ENCODE results near the gene GDF2. TPM values are rescaled to one million over a fixed set of nuclear protein-coding genes. Genes with fewer than 3 reads are reported as not detected.

GDF2 gene
- total RNA-seq, 3 donors from 2014 or later (not counting 1 experiment from before 2014, with no cell fraction given), result not detected

GRCh38 chr10:47336387-47337134 is 14.3 kb downstream of the GDF2 start:
- 86% methylated on average over 14 of the region's 15 CpGs for WGBS (ENCODE audit: insufficient coverage)
- Mint-ChIP-seq H3K4me1 (peaks cover 0 to 4% of the 10 kb centered on the region in 2 donors), H3K9me3 (no peaks in the 10 kb centered on the region), H3K4me3 (no peak overlapping the region), H3K36me3 (no peaks in the 10 kb centered on the region), H3K27ac (no peak overlapping the region), H3K27me3 (ENCODE audit: low read depth in 2 of 2) (peaks cover 9 to 26% of the 10 kb centered on the region in 2 donors)
- ATAC-seq (no peak), DNase-seq (no peak)
- intact Hi-C loops (cut with micrococcal nuclease), result no loop called here
- H3K27ac ChIP-seq (ENCODE audit: low read length), result no peak overlapping the region
- H3K4me3 ChIP-seq (ENCODE audit: low read length), result no peak overlapping the region
- H3K4me1 ChIP-seq (ENCODE audit: control insufficient read depth, insufficient read depth, low read length), result no peaks in the 10 kb centered on the region
- no peaks in the 10 kb centered on the region for H3K36me3 ChIP-seq (ENCODE audit: control insufficient read depth, insufficient read depth, low read length)
- H3K27me3 ChIP-seq (ENCODE audit: control insufficient read depth, insufficient read depth, low read length), result no peaks in the 10 kb centered on the region
- TF ChIP-seq, protein P1, sequence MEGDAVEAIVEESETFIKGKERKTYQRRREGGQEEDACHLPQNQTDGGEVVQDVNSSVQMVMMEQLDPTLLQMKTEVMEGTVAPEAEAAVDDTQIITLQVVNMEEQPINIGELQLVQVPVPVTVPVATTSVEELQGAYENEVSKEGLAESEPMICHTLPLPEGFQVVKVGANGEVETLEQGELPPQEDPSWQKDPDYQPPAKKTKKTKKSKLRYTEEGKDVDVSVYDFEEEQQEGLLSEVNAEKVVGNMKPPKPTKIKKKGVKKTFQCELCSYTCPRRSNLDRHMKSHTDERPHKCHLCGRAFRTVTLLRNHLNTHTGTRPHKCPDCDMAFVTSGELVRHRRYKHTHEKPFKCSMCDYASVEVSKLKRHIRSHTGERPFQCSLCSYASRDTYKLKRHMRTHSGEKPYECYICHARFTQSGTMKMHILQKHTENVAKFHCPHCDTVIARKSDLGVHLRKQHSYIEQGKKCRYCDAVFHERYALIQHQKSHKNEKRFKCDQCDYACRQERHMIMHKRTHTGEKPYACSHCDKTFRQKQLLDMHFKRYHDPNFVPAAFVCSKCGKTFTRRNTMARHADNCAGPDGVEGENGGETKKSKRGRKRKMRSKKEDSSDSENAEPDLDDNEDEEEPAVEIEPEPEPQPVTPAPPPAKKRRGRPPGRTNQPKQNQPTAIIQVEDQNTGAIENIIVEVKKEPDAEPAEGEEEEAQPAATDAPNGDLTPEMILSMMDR (IDR thresholded peaks at IDR 0.05), result no peak
- no peaks in the 10 kb centered on the region for H3K9me3 ChIP-seq (ENCODE audit: control insufficient read depth, insufficient read depth, low read length)

DNA sequence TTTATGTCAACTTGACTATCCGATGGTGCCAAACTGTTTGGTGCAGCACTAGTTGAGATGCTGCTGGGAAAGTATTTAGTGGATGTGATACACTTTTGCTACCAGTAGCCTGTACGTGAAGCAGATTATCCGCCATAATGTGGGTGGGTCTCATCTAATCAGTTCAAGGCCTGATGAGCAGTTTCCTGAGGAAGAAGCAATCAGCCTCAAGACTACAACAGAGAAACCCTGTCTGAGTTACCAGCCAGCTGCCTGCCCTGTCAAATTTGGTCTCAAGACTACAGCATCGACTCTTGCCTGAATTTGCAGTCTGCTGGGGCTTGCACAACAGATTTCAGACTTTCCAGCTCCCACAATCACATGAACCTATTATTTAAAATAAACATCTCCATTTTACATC is 15.1 kb downstream of the GDF2 start:
- H3K9me3 Mint-ChIP-seq, result no peaks in the 10 kb centered on the region
- Histone ChIP-seq H3K4me3 (ENCODE audit: low read length) (no peak overlapping the region), H3K4me1 (ENCODE audit: control insufficient read depth, insufficient read depth, low read length) (no peaks in the 10 kb centered on the region), H3K27me3 (ENCODE audit: control insufficient read depth, insufficient read depth, low read length) (no peaks in the 10 kb centered on the region), H3K36me3 (ENCODE audit: control insufficient read depth, insufficient read depth, low read length) (no peaks in the 10 kb centered on the region), H3K9me3 (ENCODE audit: control insufficient read depth, insufficient read depth, low read length) (no peaks in the 10 kb centered on the region), H3K27ac (ENCODE audit: low read length) (no peak overlapping the region)
- H3K4me3 Mint-ChIP-seq, result no peak overlapping the region
- H3K27ac Mint-ChIP-seq, result no peak overlapping the region
- H3K36me3 Mint-ChIP-seq, result no peaks in the 10 kb centered on the region
- intact Hi-C loops (cut with micrococcal nuclease), result no loop called here
- H3K4me1 Mint-ChIP-seq, result peaks cover 0 to 4% of the 10 kb centered on the region in 2 donors
- DNase-seq (no peak), ATAC-seq (no peak)
- WGBS (ENCODE audit: insufficient coverage), result 92% methylated on average over 4 of the region's 4 CpGs
- H3K27me3 Mint-ChIP-seq (ENCODE audit: low read depth in 2 of 2), result peaks cover 9 to 28% of the 10 kb centered on the region in 2 donors
- TF ChIP-seq, protein P1 (IDR thresholded peaks at IDR 0.05), result no peak

- 85% methylated on average over 8 of the region's 8 CpGs for WGBS (ENCODE audit: insufficient coverage)
- Mint-ChIP-seq H3K4me1 (peaks cover 0 to 4% of the 10 kb centered on the region in 2 donors), H3K9me3 (no peaks in the 10 kb centered on the region), H3K36me3 (no peaks in the 10 kb centered on the region), H3K27ac (no peak overlapping the region), H3K4me3 (no peak overlapping the region), H3K27me3 (ENCODE audit: low read depth in 2 of 2) (peaks cover 9 to 28% of the 10 kb centered on the region in 2 donors)
- Histone ChIP-seq H3K27me3 (ENCODE audit: control insufficient read depth, insufficient read depth, low read length) (no peaks in the 10 kb centered on the region), H3K4me3 (ENCODE audit: low read length) (no peak overlapping the region), H3K9me3 (ENCODE audit: control insufficient read depth, insufficient read depth, low read length) (no peaks in the 10 kb centered on the region), H3K27ac (ENCODE audit: low read length) (no peak overlapping the region), H3K36me3 (ENCODE audit: control insufficient read depth, insufficient read depth, low read length) (no peaks in the 10 kb centered on the region), H3K4me1 (ENCODE audit: control insufficient read depth, insufficient read depth, low read length) (no peaks in the 10 kb centered on the region)
- DNase-seq (no peak), ATAC-seq (no peak)
- TF ChIP-seq, protein P1 (IDR thresholded peaks at IDR 0.05), result no peak
- intact Hi-C loops (cut with micrococcal nuclease), result no loop called here
Observed at GRCh38 chr10:47339186-47339735, 17.0 kb downstream of the GDF2 start.
